SK-N-SH (cell line): ENCODE data around the gene DHDH.
"Not testable (repeated sequence)": the region's sequence is repeated elsewhere in the genome, so short reads cannot be mapped to it uniquely, and the experiment has no call there.

ENCODE experiments used
- CHD2 ChIP-seq: fragments of 150-350 bp; IDR thresholded peaks from 2 replicates; pipeline ENCODE4 v1.6.1; 2018; ENCODE audit warnings: low read length; ENCODE audit not compliant: partially characterized antibody
- CTCF ChIP-seq: fragments of 200-600 bp; sonication (generic); IDR thresholded peaks from 2 replicates; pipeline ENCODE4 v1.6.1; 2017; ENCODE audit warnings: antibody characterized with exemption, mild to moderate bottlenecking, moderate library complexity
- JUND ChIP-seq: IDR thresholded peaks from 2 replicates; pipeline ENCODE4 v1.4.0; 2012
- MAX ChIP-seq: IDR thresholded peaks from 2 replicates; pipeline ENCODE4 v1.4.0; 2012; ENCODE audit warnings: low read depth
- MXI1 ChIP-seq: IDR thresholded peaks from 2 replicates; pipeline ENCODE4 v1.6.1; 2012; ENCODE audit warnings: mild to moderate bottlenecking, low read depth, low read length, improper control_type of control experiment
- NFIC ChIP-seq: IDR thresholded peaks from 2 replicates; pipeline ENCODE4 v1.4.0; 2012; ENCODE audit warnings: borderline replicate concordance
- PBX3 ChIP-seq: IDR thresholded peaks from 2 replicates; pipeline ENCODE4; 2012
- REST ChIP-seq: IDR thresholded peaks from 2 replicates; pipeline ENCODE4 v1.6.1; 2012; ENCODE audit warnings: mild to moderate bottlenecking, low read depth, low read length, moderate library complexity
- RFX5 ChIP-seq: IDR thresholded peaks from 2 replicates; pipeline ENCODE4 v1.6.1; 2012; ENCODE audit warnings: mild to moderate bottlenecking, improper control_type of control experiment, low read length
- SIN3A ChIP-seq: IDR thresholded peaks from 2 replicates; pipeline ENCODE4 v1.6.1; 2012; ENCODE audit warnings: low read depth, mild to moderate bottlenecking, low read length, moderate library complexity, borderline replicate concordance
- TAF1 ChIP-seq: IDR thresholded peaks from 2 replicates; pipeline ENCODE4 v1.6.1; 2012; ENCODE audit warnings: low read depth, mild to moderate bottlenecking, low read length, moderate library complexity, borderline replicate concordance
- YY1 ChIP-seq: IDR thresholded peaks from 2 replicates; pipeline ENCODE4 v1.4.0; 2012; ENCODE audit warnings: low read depth, mild to moderate bottlenecking

- not testable (repeated sequence) for TF ChIP-seq TAF1, RFX5, SIN3A, CTCF, PBX3, MAX, REST, CHD2, NFIC, YY1, MXI1, JUND
Observed at GRCh38 chr19:48902291-48902690, 31.2 kb upstream of the DHDH start.
